Activated CD4-positive, alpha-beta T cell treated with anti-CD3 and anti-CD28 coated beads for 36 hours (primary cell): ENCODE results near the gene RASIP1. TPM values are rescaled to one million over a fixed set of nuclear protein-coding genes. Genes with fewer than 3 reads are reported as not detected.
"Not testable (repeated sequence)": the region's sequence is repeated elsewhere in the genome, so short reads cannot be mapped to it uniquely, and the experiment has no call there.

Source experiments
- ATAC-seq: fragments of 200-7000 bp; cut with Tn5 transposase; one replicate; pipeline ENCODE4 v1.10.0; 2021; ENCODE audit warnings: mild to moderate bottlenecking, moderate library complexity
- CTCF ChIA-PET: fragments of 350-600 bp; sonication (Branson Sonifier 250); formaldehyde crosslinking; loops from one replicate; lab custom pipeline; 2021; ENCODE audit warnings: antibody characterized with exemption; lab: Charles Lee
- POLR2A ChIA-PET: fragments of 350-600 bp; sonication (Branson Sonifier 250); formaldehyde crosslinking; loops from one replicate; lab custom pipeline; 2021; ENCODE audit warnings: antibody characterized with exemption, inconsistent platforms; lab: Charles Lee
- DNase-seq: peaks from one replicate; pipeline ENCODE4 v3.0.0-alpha.2; 2020
- H3K27ac Mint-ChIP-seq: one replicate; pipeline ENCODE4 v1.8.0; 2021; ENCODE audit warnings: mixed read lengths
- H3K27me3 Mint-ChIP-seq: one replicate; pipeline ENCODE4 v1.8.0; 2021; ENCODE audit warnings: mixed read lengths
- H3K36me3 Mint-ChIP-seq: one replicate; pipeline ENCODE4 v1.8.0; 2021; ENCODE audit warnings: low read depth, mixed read lengths
- H3K4me1 Mint-ChIP-seq: one replicate; pipeline ENCODE4 v1.8.0; 2021; ENCODE audit warnings: mixed read lengths
- H3K4me3 Mint-ChIP-seq: one replicate; pipeline ENCODE4 v1.8.0; 2021; ENCODE audit warnings: mild to moderate bottlenecking, moderate library complexity, mixed read lengths
- H3K9me3 Mint-ChIP-seq: one replicate; pipeline ENCODE4 v1.8.0; 2021; ENCODE audit warnings: low read depth, mixed read lengths
- intact Hi-C, 2 experiments: fragments of 100-400 bp; cut with DNase I in 1 of 2; cut with micrococcal nuclease in 1 of 2; formaldehyde crosslinking; loops; one replicate each; pipeline versions ENCODE4 v1.14.2 to v1.15.1; 2022 to 2024; cut with DNase I, micrococcal nuclease
- total RNA-seq, 2 experiments: library from RNA; stranded (reverse); gene quantifications; one replicate each; pipeline ENCODE4 v1.2.3, GENCODE V29; 2021

Gene RASIP1
- total RNA-seq, 2 experiments from 2014 or later: 0.67 to 0.73 TPM

DNA sequence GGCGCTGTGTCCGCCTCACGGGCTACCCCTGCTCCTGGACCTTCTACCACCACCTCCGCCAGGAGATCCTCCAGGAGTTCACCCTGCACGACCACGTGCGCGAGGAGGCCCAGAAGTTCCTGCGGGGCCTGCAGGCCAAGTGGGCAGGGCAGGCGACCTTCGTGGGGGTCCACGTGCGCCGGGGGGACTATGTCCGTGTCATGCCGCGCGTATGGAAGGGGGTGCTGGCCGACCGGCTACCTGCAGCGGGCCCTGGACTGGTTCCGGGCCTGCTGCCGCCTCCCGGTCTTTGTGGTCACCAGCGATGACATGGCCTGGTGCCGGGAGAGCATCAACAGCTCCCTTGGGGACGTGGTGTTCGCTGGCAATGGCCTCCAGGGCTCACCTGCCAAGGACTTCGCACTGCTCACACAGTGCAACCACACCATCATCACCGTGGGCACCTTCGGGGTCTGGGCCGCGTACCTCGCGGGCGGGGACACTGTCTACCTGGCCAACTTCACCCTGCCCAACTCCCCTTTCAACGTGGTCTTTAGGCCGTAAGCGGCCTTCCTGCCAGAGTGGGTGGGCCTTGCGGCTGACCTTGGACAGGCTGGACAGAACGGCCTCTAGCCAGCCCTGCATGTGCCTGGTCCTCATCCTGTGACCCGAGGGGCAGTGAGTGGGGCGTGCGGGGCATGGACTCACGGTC, 59.8 kb downstream of the RASIP1 start:
- no peaks in the 10 kb centered on the region for H3K4me1 Mint-ChIP-seq
- H3K4me3 Mint-ChIP-seq: no peak overlapping the region
- no peaks in the 10 kb centered on the region for H3K9me3 Mint-ChIP-seq
- no peaks in the 10 kb centered on the region for H3K36me3 Mint-ChIP-seq
- intact Hi-C loops: no loop called here
- CTCF ChIA-PET: no interaction called here
- POLR2A ChIA-PET: no interaction called here
- H3K27me3 Mint-ChIP-seq: no peaks in the 10 kb centered on the region
- DNase-seq: no peak
- no peak for ATAC-seq
- H3K27ac Mint-ChIP-seq: no peak overlapping the region

DNA sequence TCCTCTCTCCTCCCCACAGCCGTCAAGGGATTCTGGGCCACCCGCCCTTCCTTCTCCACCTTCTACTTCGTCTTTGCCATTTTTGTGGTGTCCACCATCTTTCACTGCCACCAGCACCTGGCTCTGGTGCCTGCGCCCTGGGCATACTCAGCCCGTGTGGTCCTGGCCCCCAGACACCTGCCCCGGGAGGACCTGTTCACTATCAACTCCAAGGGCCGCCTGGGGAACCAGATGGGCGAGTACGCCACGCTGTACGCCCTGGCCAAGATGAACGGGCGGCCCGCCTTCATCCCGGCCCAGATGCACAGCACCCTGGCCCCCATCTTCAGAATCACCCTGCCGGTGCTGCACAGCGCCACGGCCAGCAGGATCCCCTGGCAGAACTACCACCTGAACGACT, 60.4 kb downstream of the RASIP1 start:
- ATAC-seq, H3K4me1 Mint-ChIP-seq, intact Hi-C loops, H3K9me3 Mint-ChIP-seq, H3K36me3 Mint-ChIP-seq, H3K27ac Mint-ChIP-seq, DNase-seq, CTCF ChIA-PET, H3K4me3 Mint-ChIP-seq, POLR2A ChIA-PET, H3K27me3 Mint-ChIP-seq: not testable (repeated sequence)

DNA sequence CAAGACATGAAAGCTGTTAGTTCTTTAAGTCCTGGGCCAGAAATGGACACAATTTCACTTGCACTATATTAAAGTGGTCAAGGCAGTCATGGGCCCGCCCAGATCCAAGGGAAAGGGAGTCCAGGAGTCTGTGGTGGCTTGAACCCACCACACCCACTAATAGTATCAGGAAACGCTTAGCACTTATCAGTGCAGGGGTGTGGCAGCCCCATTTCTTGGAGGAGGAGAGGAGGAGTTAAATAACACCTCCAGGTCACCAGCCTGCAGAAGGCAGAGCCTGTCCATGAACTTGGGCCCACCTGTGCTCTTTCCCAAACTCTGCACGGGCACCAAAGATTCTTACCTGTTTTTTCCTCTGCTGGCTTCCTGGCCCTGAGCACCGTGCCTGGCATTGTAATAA, 62.2 kb downstream of the RASIP1 start:
- no peaks in the 10 kb centered on the region for H3K27me3 Mint-ChIP-seq
- no peaks in the 10 kb centered on the region for H3K9me3 Mint-ChIP-seq
- no peak for ATAC-seq
- no peak overlapping the region for H3K4me3 Mint-ChIP-seq
- H3K4me1 Mint-ChIP-seq: peaks cover 7% of the 10 kb centered on the region
- intact Hi-C loops: loop anchor here in 1 of 2 experiments (5.0 kb wide), 1 partner anchor 104 kb away; no protein-coding TSS in a partner anchor
- no peaks in the 10 kb centered on the region for H3K36me3 Mint-ChIP-seq
- POLR2A ChIA-PET: interaction anchor here (0.6 kb wide), 1 partner anchor 151 kb away, joined by 3 read pairs; no protein-coding TSS in a partner anchor
- DNase-seq: no peak
- CTCF ChIA-PET: interaction anchor here (0.9 to 1.2 kb wide), 2 partner anchors 10 to 15 kb away, joined by 4 to 5 read pairs; no protein-coding TSS in a partner anchor
- no peak overlapping the region for H3K27ac Mint-ChIP-seq

DNA sequence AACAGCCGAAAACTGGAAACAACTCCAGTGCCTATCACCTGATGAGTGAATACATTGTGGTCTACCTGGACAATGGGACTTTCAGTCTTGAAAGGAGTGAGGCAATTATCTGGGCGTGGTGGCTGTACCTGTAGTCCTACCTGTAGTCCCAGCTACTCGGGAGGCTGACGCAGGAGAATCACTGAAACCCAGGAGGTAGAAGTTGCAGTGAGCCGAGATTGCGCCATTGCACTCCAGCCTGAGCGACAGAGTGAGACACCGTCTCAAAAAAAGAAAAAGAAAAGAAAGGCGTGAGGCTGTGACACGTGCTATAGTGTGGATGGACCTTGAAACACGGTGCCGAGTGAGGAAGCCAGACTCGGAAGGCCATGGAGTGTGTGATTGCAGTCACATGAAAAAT, 63.5 kb downstream of the RASIP1 start:
- Mint-ChIP-seq H3K9me3 (no peaks in the 10 kb centered on the region), H3K4me3 (no peak overlapping the region), H3K27ac (no peak overlapping the region), H3K36me3 (no peaks in the 10 kb centered on the region), H3K27me3 (no peaks in the 10 kb centered on the region), H3K4me1 (peaks cover 7% of the 10 kb centered on the region)
- intact Hi-C loops: loop anchor here in 1 of 2 experiments (5.0 kb wide), 1 partner anchor 105 kb away; no protein-coding TSS in a partner anchor
- ATAC-seq (no peak), DNase-seq (no peak)
- ChIA-PET CTCF (interaction anchor here (0.7 to 1.8 kb wide), 4 partner anchors 20 to 48 kb away, joined by 3 to 8 read pairs (median 6); no protein-coding TSS in a partner anchor), POLR2A (no interaction called here)

DNA sequence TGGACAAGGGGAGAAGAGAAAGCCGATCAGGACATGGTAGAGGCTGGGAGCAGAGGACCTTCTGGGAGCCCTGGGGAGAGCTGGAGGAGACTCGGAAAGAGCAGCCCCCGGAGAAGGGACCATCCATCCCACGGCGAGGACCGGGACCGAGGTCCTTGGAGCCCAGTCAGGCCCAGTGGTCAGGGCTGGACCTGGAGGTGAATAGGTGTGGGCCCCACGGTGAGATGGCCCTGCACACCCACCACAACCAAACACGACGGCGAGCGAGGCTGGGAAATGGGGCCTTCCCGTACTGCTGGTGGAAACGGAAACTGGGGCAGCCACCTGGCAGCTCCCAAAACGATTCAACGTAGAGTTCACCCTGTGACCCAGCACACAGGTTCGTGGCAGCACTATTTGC, 63.9 kb downstream of the RASIP1 start:
- Mint-ChIP-seq H3K4me3 (no peak overlapping the region), H3K27me3 (no peaks in the 10 kb centered on the region), H3K9me3 (no peaks in the 10 kb centered on the region), H3K36me3 (no peaks in the 10 kb centered on the region), H3K27ac (no peak overlapping the region), H3K4me1 (peaks cover 7% of the 10 kb centered on the region)
- intact Hi-C loops: loop anchor here in 1 of 2 experiments (5.0 kb wide), 1 partner anchor 106 kb away; no protein-coding TSS in a partner anchor
- POLR2A ChIA-PET: no interaction called here
- ATAC-seq (no peak), DNase-seq (no peak)
- CTCF ChIA-PET: interaction anchor here (0.7 to 1.8 kb wide), 5 partner anchors 19 to 56 kb away, joined by 3 to 8 read pairs (median 5); no protein-coding TSS in a partner anchor

DNA sequence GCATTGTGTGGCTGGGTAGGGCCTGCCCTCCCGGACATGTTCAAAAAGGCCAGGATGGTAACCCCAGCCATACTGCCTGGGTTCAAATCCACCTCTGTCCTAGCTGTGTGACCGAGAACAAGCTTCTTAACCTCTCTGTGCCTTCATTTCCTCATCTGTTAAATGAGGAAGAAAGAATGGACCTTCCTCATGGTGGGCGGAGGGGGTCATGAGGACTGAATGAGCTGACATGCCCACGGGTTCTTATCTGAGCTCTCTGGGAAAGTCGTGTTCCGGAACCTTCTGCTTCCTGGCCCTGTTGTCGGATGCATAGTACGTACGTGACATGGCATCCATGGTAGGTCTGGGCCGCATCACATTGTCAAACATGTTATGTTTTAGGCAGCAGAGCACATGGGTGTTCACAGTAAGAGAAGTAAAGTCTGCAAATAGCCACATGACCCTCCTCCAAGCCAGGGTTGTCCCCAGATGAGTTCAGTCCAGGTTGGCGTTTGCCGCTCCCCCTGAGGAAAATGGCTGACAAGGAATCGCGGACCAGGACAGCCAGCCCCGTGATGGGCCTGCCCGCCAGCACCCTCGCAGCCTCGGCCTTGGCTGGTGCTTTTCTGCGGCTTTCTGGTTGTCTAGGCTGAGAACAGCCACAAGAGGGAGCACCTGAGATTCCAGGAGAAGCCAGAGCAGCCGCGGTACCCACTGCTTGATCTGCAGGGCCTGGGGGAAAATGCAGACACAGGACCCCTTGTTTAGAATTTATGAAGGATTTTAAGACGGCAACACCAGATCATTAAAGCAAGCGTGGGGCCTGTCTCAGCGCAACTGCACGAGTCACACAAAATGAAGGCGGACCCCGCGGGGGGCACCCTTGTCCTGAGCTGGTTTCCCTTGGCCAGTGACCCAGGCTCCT, 65.2 kb downstream of the RASIP1 start:
- intact Hi-C loops: loop anchor here (1.0 to 5.0 kb wide), 4 partner anchors 28 to 160 kb away; partner anchors contain the start of gene CA11 (in 2 of the 2)
- Mint-ChIP-seq H3K4me3 (no peak overlapping the region), H3K9me3 (no peaks in the 10 kb centered on the region)

DNA sequence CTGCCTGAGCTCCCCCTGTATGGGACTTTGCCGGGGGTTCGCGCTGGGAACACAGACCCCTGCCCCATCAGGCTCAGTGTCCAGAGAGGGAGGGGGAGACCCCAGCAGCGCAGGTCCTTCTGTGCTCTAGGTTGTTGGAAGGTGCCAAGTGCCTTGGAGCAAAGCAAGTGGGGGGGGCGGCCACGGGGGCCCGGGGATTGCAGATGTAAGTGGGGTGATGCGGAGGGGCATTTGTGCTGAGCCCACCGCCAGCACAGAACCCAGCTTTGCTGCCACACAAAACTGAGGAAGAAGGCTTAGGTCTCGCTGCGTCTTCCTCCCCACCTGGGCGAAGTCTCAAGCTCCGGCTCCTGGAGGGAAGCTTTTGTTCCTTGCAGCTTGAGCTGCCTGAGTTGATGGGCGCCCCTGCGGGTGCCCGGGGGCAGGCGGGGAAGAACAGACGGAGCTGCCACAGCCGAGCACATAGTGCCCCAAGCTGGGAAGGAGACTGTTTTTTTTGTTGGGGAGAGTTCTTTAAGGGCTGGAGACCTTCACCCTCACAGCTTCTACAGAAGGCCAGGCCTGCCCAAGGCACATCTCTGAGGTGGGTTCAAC, 66.1 kb downstream of the RASIP1 start:
- CTCF ChIA-PET: interaction anchor here (0.7 to 2.6 kb wide), 11 partner anchors 10 to 311 kb away, joined by 3 to 14 read pairs (median 4); partner anchors contain the start of genes CA11, FUT2, SYNGR4 and TMEM143
- ATAC-seq (no peak), DNase-seq (no peak)
- H3K27ac Mint-ChIP-seq: no peak overlapping the region
- H3K4me3 Mint-ChIP-seq: no peak overlapping the region
- peaks cover 7% of the 10 kb centered on the region for H3K4me1 Mint-ChIP-seq
- no peaks in the 10 kb centered on the region for H3K36me3 Mint-ChIP-seq
- H3K27me3 Mint-ChIP-seq: no peaks in the 10 kb centered on the region
- intact Hi-C loops: loop anchor here in 1 of 2 experiments (2.0 kb wide), 1 partner anchor 28 kb away; the partner anchor contains the start of gene CA11
- H3K9me3 Mint-ChIP-seq: peaks cover 5% of the 10 kb centered on the region
- POLR2A ChIA-PET: no interaction called here

More for the DNA sequence above, 65.2 kb downstream of the RASIP1 start:
- peaks cover 7% of the 10 kb centered on the region for H3K4me1 Mint-ChIP-seq
- ATAC-seq (peak; percentile 97), DNase-seq (peak; percentile 86)
- H3K27ac Mint-ChIP-seq: no peak overlapping the region
- no peaks in the 10 kb centered on the region for H3K36me3 Mint-ChIP-seq
- CTCF ChIA-PET: interaction anchor here (0.6 to 2.6 kb wide), 20 partner anchors 9 to 490 kb away, joined by 3 to 14 read pairs (median 4); partner anchors contain the start of genes CA11, FUT2, SYNGR4 and TMEM143
- POLR2A ChIA-PET: interaction anchor here (0.6 kb wide), 1 partner anchor 35 kb away, joined by 8 read pairs; no protein-coding TSS in a partner anchor
- H3K27me3 Mint-ChIP-seq: no peaks in the 10 kb centered on the region

DNA sequence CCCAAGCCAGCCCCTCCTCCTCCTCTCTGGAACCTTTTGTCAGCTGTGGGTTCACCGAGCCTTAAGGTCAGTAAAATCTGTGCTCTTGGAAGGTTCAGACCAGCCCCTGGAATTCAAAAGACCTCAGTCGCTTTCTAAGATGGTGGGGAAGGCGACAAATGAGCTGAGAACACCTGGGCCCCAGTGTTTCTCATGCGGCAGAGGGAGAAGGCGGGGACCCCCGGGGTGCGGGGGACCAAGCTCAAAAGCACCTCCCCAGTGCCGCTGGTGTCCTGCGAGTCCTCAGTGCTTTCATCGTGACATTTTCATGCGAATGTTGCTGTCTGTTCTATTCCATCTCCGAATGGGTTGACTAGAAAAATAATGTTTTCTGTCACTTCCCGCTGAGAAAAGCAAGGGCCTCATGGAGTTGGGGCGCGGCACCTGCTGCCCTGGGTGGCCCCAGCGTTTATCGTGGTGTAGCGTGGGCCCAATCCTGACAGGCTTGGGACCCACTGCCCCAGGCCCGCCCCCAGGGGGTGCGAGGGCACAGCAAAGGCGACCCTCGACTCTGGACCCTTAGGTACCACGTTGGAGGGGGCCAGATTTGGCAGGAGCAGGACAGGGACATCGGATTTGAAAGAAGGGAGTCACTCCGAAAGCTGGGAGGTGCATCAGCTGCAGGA, 66.8 kb downstream of the RASIP1 start:
- H3K4me3 Mint-ChIP-seq: no peak overlapping the region
- DNase-seq (no peak), ATAC-seq (no peak)
- no peak overlapping the region for H3K27ac Mint-ChIP-seq
- H3K4me1 Mint-ChIP-seq: peaks cover 7% of the 10 kb centered on the region
- H3K27me3 Mint-ChIP-seq: no peaks in the 10 kb centered on the region
- CTCF ChIA-PET: interaction anchor here (0.7 to 2.6 kb wide), 3 partner anchors 40 to 257 kb away, joined by 5 to 14 read pairs (median 9); no protein-coding TSS in a partner anchor
- POLR2A ChIA-PET: no interaction called here
- H3K36me3 Mint-ChIP-seq: no peaks in the 10 kb centered on the region
- intact Hi-C loops: loop anchor here in 1 of 2 experiments (2.0 kb wide), 1 partner anchor 27 kb away; the partner anchor contains the start of gene CA11
- H3K9me3 Mint-ChIP-seq: peaks cover 5% of the 10 kb centered on the region

DNA sequence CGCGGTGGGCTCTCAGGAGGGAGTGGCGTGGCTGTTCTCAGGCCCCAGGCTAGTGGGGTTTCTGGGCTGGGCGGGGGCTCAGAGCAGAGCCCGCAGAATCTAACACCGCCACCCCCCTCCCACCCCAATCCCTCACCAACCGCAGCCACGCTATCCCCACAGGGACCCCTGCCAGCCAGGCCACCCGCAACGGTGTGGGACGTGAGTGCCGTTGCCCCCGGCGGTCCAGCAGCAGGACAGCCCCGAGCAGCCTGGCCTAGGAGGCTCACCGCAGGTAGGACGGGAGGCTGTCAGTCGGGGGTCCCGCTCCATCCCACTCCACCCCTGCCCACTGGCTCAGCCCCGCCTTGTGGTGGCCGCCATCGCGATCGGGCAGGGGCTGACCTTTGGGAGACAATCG, 67.4 kb downstream of the RASIP1 start, which contains the start of gene NTN5:
Gene NTN5, minus strand, starts transcription at position 24 of the 400 bp plus-strand sequence. CDS start 2,031 bp downstream, outside the sequence.
- H3K4me3 Mint-ChIP-seq: no peak within 1 kb of the TSS
- DNase-seq (no peak), ATAC-seq (no peak)
- peaks cover 7% of the 10 kb centered on the region for H3K4me1 Mint-ChIP-seq
- CTCF ChIA-PET: no interaction called here
- H3K9me3 Mint-ChIP-seq: peaks cover 5% of the 10 kb centered on the region
- H3K27me3 Mint-ChIP-seq: no peaks in the 10 kb centered on the region
- POLR2A ChIA-PET: no interaction called here
- intact Hi-C loops: no loop called here
- no peaks in the 10 kb centered on the region for H3K36me3 Mint-ChIP-seq
- H3K27ac Mint-ChIP-seq: no peak within 1 kb of the TSS

DNA sequence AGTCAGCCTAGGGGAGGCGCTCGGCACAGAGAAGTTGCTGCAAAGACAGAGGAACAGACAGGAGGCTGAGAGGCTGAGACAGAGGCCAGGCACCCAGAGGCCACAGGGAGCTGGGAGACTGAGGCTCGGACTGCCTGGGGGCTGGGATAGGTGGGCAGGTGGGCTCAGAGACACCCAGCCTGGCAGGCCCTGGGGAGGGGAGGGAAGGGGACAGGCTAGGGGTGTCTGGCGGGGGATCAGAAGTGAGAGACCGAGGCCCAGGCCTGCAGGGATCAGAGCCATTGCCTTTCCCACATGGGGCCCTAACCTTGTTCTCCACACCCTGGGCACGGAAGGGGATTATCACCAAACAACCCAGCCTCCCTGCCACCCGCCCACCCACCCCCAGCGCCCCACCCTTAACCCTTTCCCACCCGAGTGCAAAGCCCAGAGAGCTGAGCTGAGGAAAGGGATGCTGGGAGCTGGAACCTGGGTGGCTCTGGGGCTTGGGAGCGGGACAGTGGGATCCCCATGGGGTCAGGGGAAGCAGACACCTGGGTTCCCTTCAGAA, 68.9 kb downstream of the RASIP1 start:
- peaks cover 7% of the 10 kb centered on the region for H3K4me1 Mint-ChIP-seq
- ChIA-PET POLR2A (no interaction called here), CTCF (no interaction called here)
- H3K4me3 Mint-ChIP-seq: no peak overlapping the region
- ATAC-seq (no peak), DNase-seq (no peak)
- no peak overlapping the region for H3K27ac Mint-ChIP-seq
- H3K9me3 Mint-ChIP-seq: peaks cover 5% of the 10 kb centered on the region
- H3K36me3 Mint-ChIP-seq: no peaks in the 10 kb centered on the region
- H3K27me3 Mint-ChIP-seq: no peaks in the 10 kb centered on the region
- intact Hi-C loops: no loop called here
